ENCODE data around the gene KCNQ4. TPM values are rescaled to one million over a fixed set of nuclear protein-coding genes. Genes with fewer than 3 reads are reported as not detected.
A peak's percentile ranks its signal among the peaks of the same experiment; 100 is the strongest.

KCNQ4 gene
- total and polyA plus RNA-seq, 10 of the 15 experiments (the other 5 are each of a cell fraction or from before 2014, with no cell fraction given), result 0.04 to 0.18 (median 0.08) TPM; not detected in 2

DNA sequence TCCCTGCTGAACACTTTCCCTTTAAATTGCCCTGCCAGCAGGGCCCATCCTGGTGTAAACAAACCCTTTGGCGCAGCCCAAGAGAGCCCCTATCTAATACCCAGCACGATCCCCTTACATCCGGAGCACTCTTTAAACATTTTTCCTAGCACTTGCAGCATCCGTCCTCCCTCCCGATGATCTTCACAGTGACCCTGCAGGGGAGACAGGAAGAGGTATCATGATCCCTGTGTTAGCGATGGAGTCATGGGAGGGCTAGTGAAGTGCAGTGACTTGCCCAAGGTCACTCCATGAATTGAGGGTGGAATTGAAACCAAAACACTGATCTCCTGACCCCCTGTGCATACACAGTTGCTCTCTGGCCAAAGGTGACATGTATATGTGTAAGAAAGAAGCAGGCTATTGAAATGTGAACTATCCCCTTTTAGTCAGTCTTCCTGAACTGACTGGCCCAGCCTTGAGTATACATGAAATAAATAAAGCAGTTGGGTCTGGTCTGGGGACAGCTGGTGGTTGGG, 9.8 kb upstream of the KCNQ4 start:
- FAIRE-seq (no peak), ATAC-seq (peak; percentile 21; the same call in 2 of the 3 replicates), DNase-seq (ENCODE audit: low read depth, low spot score) (no peak)
- Histone ChIP-seq H3K4me2 (ENCODE audit: control insufficient read depth, insufficient read depth) (no peak overlapping the region), H3K4me3 (no peak overlapping the region), H3K4me1 (ENCODE audit: control insufficient read depth, insufficient read depth, low read length) (no peaks in the 10 kb centered on the region), H3K9me3 (replicated peaks; ENCODE audit: control insufficient read depth, insufficient read depth, low read length) (no peaks in the 10 kb centered on the region; the same call in 2 of the 3 replicates), H2AFZ (ENCODE audit: control insufficient read depth, low read depth, low read length) (no peak overlapping the region), H3K36me3 (ENCODE audit: control insufficient read depth in 2 of 2, insufficient read depth in 2 of 2, low read length in 1 of 2) (peaks cover 20 to 33% of the 10 kb centered on the region in 2 experiments), H3K27ac (ENCODE audit: control insufficient read depth, insufficient read depth) (no peak overlapping the region), H4K20me1 (ENCODE audit: control insufficient read depth, insufficient read depth) (no peaks in the 10 kb centered on the region), H3K9ac (ENCODE audit: control insufficient read depth, insufficient read depth, low read length) (no peak overlapping the region), H3K27me3 (replicated peaks in 1 of 2; ENCODE audit: control insufficient read depth in 2 of 2, insufficient read depth in 2 of 2, low read length in 1 of 2) (no peaks in the 10 kb centered on the region), H3K79me2 (ENCODE audit: control insufficient read depth, insufficient read depth, low read length) (no peaks in the 10 kb centered on the region)
- WGBS (ENCODE audit: insufficient coverage, insufficient replicate concordance, low lambda C conversion rate, missing lambda C conversion rate), result 95% methylated on average over 6 of the region's 6 CpGs
- intact Hi-C loops (cut with micrococcal nuclease; ENCODE audit: unreplicated experiment) (loop anchor here (1.0 to 5.0 kb wide), 3 partner anchors 76 to 178 kb away; no protein-coding TSS in a partner anchor), in situ Hi-C loops (cut with MboI) (no loop called here)
- no peak for TF ChIP-seq CEBPB (IDR thresholded peaks at IDR 0.05; ENCODE audit: borderline replicate concordance in 1 of 2, low read depth in 2 of 2, low read length in 2 of 2)
- no peak for TF ChIP-seq SP1 (IDR thresholded peaks at IDR 0.05; ENCODE audit: low read depth, low read length)
- TF ChIP-seq GABPA (IDR thresholded peaks at IDR 0.05; ENCODE audit: low read depth), result no peak
- TF ChIP-seq, protein P1, sequence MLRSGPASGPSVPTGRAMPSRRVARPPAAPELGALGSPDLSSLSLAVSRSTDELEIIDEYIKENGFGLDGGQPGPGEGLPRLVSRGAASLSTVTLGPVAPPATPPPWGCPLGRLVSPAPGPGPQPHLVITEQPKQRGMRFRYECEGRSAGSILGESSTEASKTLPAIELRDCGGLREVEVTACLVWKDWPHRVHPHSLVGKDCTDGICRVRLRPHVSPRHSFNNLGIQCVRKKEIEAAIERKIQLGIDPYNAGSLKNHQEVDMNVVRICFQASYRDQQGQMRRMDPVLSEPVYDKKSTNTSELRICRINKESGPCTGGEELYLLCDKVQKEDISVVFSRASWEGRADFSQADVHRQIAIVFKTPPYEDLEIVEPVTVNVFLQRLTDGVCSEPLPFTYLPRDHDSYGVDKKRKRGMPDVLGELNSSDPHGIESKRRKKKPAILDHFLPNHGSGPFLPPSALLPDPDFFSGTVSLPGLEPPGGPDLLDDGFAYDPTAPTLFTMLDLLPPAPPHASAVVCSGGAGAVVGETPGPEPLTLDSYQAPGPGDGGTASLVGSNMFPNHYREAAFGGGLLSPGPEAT (IDR thresholded peaks at IDR 0.05; ENCODE audit: low read depth), result no peak
- no peak for TF ChIP-seq BRCA1 (IDR thresholded peaks at IDR 0.05; ENCODE audit: low read depth, low read length)
- no peak for TF ChIP-seq E2F4 (IDR thresholded peaks at IDR 0.05; ENCODE audit: low read depth, low read length)
- no peak for TF ChIP-seq KLF5 (IDR thresholded peaks at IDR 0.05; ENCODE audit: partially characterized antibody)
- TF ChIP-seq ESRRA (IDR thresholded peaks at IDR 0.05; ENCODE audit: low read length), result no peak
- no peak for TF ChIP-seq CREB1 (IDR thresholded peaks at IDR 0.05; ENCODE audit: low read depth)
- no peak for TF ChIP-seq ELK1 (IDR thresholded peaks at IDR 0.05; ENCODE audit: low read depth, low read length)
- ChIA-PET RAD21 (ENCODE audit: unreplicated experiment) (interaction anchor here (0.6 to 6.5 kb wide), 20 partner anchors 9 to 242 kb away, joined by 3 to 86 read pairs (median 6); partner anchors contain the start of gene NFYC), POLR2A (interaction anchor here (1.4 kb wide), 1 partner anchor 13 kb away, joined by 3 read pairs; no protein-coding TSS in a partner anchor), SMC1A (ENCODE audit: uncharacterized antibody, unreplicated experiment) (interaction anchor here (0.6 to 7.5 kb wide), 34 partner anchors 9 to 179 kb away, joined by 3 to 111 read pairs (median 4); partner anchors contain the start of gene NFYC), CTCF (interaction anchor here (0.5 to 8.9 kb wide), 53 partner anchors 9 to 1037 kb away, joined by 3 to 254 read pairs (median 5); partner anchors contain the start of genes CITED4, NFYC, RIMS3 and ZNF684)
- BruUV-seq (replicated peaks), result no TSS peak

All from GM12878 (cell line).